CD4-positive, alpha-beta memory T cell (primary cell): ENCODE measurements around the gene CFAP410. TPM values are rescaled to one million over a fixed set of nuclear protein-coding genes. Genes with fewer than 3 reads are reported as not detected.

Experiments
- CTCF ChIA-PET: fragments of 350-600 bp; sonication (Branson Sonifier 250); formaldehyde crosslinking; loops from one replicate; lab custom pipeline; 2021; ENCODE audit warnings: inconsistent platforms; ENCODE audit not compliant: partially characterized antibody; lab: Charles Lee
- POLR2A ChIA-PET: fragments of 350-600 bp; sonication (Branson Sonifier 250); formaldehyde crosslinking; loops from one replicate; lab custom pipeline; 2021; ENCODE audit not compliant: partially characterized antibody; lab: Charles Lee
- DNase-seq, 5 donors: peaks; one replicate each; pipeline versions ENCODE4 v3.0.0 to v3.0.0-alpha.2; 2020 to 2022; ENCODE audit warnings: mixed read lengths in 1 of 5
- H3K27ac ChIP-seq: one replicate; pipeline ENCODE4 v1.7.0; 2013; ENCODE audit warnings: low read depth, low read length
- H3K27me3 ChIP-seq: 2 replicates; pipeline ENCODE4 v1.7.0; 2013; ENCODE audit warnings: mild to moderate bottlenecking, low read length, moderate library complexity; ENCODE audit not compliant: insufficient read depth
- H3K36me3 ChIP-seq: 2 replicates; pipeline ENCODE4 v1.7.0; 2013; ENCODE audit warnings: mild to moderate bottlenecking, low read length, moderate library complexity; ENCODE audit not compliant: insufficient read depth
- H3K4me1 ChIP-seq: 2 replicates; pipeline ENCODE4 v1.7.0; 2013; ENCODE audit warnings: mild to moderate bottlenecking, low read length, moderate library complexity; ENCODE audit not compliant: insufficient read depth
- H3K4me3 ChIP-seq, 2 donors: one replicate each; pipeline ENCODE4 v1.7.0; 2013; ENCODE audit warnings: low read length in 2 of 2, mild to moderate bottlenecking in 1 of 2
- H3K9me3 ChIP-seq, 2 donors: one replicate each; pipeline ENCODE4 v1.7.0; 2013; ENCODE audit warnings: low read length in 2 of 2, control low read depth in 1 of 2; ENCODE audit not compliant: control insufficient read depth in 1 of 2
- H3K27ac Mint-ChIP-seq, 7 donors: one replicate each; pipeline ENCODE4 v1.8.0; 2020 to 2021; ENCODE audit warnings: mixed read lengths in 7 of 7, mild to moderate bottlenecking in 6 of 7, inconsistent platforms in 3 of 7, moderate library complexity in 3 of 7
- H3K27me3 Mint-ChIP-seq, 2 donors: one replicate each; pipeline ENCODE4 v1.8.0; 2020 to 2021; ENCODE audit warnings: mixed read lengths in 2 of 2
- H3K36me3 Mint-ChIP-seq, 2 donors: one replicate each; pipeline ENCODE4 v1.8.0; 2020 to 2021; ENCODE audit warnings: mixed read lengths in 2 of 2, inconsistent platforms in 1 of 2, mild to moderate bottlenecking in 1 of 2
- H3K4me1 Mint-ChIP-seq, 4 donors: one replicate each; pipeline ENCODE4 v1.8.0; 2020 to 2021; ENCODE audit warnings: mixed read lengths in 4 of 4, mild to moderate bottlenecking in 1 of 4
- H3K4me3 Mint-ChIP-seq, 8 donors: one replicate each; pipeline ENCODE4 v1.8.0; 2020 to 2021; ENCODE audit warnings: mixed read lengths in 8 of 8, mild to moderate bottlenecking in 7 of 8, moderate library complexity in 6 of 8, inconsistent platforms in 3 of 8
- H3K9me3 Mint-ChIP-seq, 8 donors: one replicate each; pipeline ENCODE4 v1.8.0; 2020 to 2021; ENCODE audit warnings: mixed read lengths in 8 of 8, mild to moderate bottlenecking in 5 of 8, inconsistent platforms in 3 of 8, moderate library complexity in 1 of 8
- intact Hi-C: fragments of 100-400 bp; cut with micrococcal nuclease; formaldehyde crosslinking; loops from one replicate; pipeline ENCODE4 v1.15.1; 2023
- polyA plus RNA-seq, 2 donors: library from polyadenylated mRNA; unstranded; fragments of 300-500 nt; fragmentation: Illumina TruSeq; gene quantifications; one replicate each; pipeline ENCODE4 v1.2.3, GENCODE V29; 2021
- total RNA-seq, 2 experiments: library from RNA; stranded (reverse); gene quantifications; one replicate each; pipeline ENCODE4 v1.2.3, GENCODE V29; 2021

The CFAP410 gene
- total and polyA plus RNA-seq, 4 experiments from 2014 or later = 20.1 to 55.2 (median 42.0) TPM

DNA sequence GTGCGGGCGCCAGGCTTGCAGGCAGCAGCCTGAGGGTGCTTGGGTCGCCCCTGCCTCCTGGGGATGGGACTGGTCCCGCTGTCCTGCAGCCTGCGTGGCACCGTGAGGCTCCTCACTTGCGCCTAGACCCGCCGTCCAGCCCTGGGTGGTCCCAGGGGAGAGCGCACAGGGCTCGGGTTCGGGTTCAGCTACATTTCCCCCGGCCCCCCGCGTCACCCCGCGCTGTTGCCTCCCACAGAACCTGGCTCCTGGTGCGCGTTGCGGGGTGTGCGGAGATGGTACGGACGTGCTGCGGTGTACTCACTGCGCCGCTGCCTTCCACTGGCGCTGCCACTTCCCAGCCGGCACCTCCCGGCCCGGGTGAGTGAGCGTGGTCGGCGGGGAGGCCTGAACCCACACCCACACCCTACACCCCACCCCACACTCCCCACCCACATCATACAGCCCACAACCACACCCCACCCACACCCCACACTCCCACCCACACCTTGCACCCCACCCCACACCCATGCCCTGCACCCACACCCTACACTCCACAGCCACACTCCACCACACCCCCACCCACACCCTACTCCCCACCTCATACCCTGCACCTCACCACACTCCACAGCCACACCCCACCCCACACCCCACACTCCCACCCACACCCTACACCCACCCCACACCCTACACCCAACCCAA, 45.5 kb downstream of the CFAP410 start:
- DNase-seq = peak; percentile 43 to 63 (median 57)
- ChIA-PET CTCF (no interaction called here), POLR2A (interaction anchor here (1.0 kb wide), 1 partner anchor 10 kb away, joined by 3 read pairs; no protein-coding TSS in a partner anchor)
- Mint-ChIP-seq H3K9me3 (peaks cover 0 to 1% (median 0%) of the 10 kb centered on the region in 8 donors), H3K4me1 (peaks cover 13 to 37% (median 27%) of the 10 kb centered on the region in 4 donors), H3K4me3 (peak overlapping the region in 5 of 8 donors; percentile 48 to 71 (median 53)), H3K27ac (peak overlapping the region in 1 of 7 donors; percentile 23), H3K27me3 (no peaks in the 10 kb centered on the region), H3K36me3 (no peaks in the 10 kb centered on the region)
- intact Hi-C loops = no loop called here
- H3K9me3 ChIP-seq = no peaks in the 10 kb centered on the region
- no peaks in the 10 kb centered on the region for H3K36me3 ChIP-seq
- H3K27me3 ChIP-seq = no peaks in the 10 kb centered on the region
- H3K4me3 ChIP-seq = no peak overlapping the region
- no peak overlapping the region for H3K27ac ChIP-seq
- peaks cover 52% of the 10 kb centered on the region for H3K4me1 ChIP-seq

DNA sequence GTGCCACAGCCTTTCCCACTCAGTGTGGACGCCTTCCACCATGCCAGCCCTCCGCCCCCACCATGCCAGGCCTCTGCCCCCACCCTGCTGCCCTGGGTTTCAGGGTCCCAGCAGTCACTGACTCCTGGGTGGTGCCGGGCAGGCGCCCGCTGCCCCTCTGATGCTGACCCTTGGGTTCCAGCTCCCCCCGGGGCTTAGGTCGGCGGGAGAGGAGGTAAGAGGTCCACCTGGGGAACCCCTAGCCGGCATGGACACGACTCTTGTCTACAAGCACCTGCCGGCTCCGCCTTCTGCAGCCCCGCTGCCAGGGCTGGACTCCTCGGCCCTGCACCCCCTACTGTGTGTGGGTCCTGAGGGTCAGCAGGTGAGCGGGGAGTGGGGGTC, 46.4 kb downstream of the CFAP410 start:
- no peak overlapping the region for H3K27ac ChIP-seq
- no peaks in the 10 kb centered on the region for H3K27me3 ChIP-seq
- ChIA-PET CTCF (no interaction called here), POLR2A (no interaction called here)
- H3K36me3 Mint-ChIP-seq = no peaks in the 10 kb centered on the region
- H3K9me3 ChIP-seq = no peaks in the 10 kb centered on the region
- H3K27ac Mint-ChIP-seq = peak overlapping the region in 1 of 7 donors; percentile 47
- intact Hi-C loops = no loop called here
- H3K4me3 Mint-ChIP-seq = peak overlapping the region in 4 of 8 donors; percentile 27 to 76 (median 48)
- no peaks in the 10 kb centered on the region for H3K9me3 Mint-ChIP-seq
- H3K27me3 Mint-ChIP-seq = no peaks in the 10 kb centered on the region
- no peaks in the 10 kb centered on the region for H3K36me3 ChIP-seq
- H3K4me1 ChIP-seq = peaks cover 43% of the 10 kb centered on the region
- DNase-seq = peak in 1 of 5 donors; percentile 33
- no peak overlapping the region for H3K4me3 ChIP-seq
- H3K4me1 Mint-ChIP-seq = peaks cover 7 to 33% (median 19%) of the 10 kb centered on the region in 4 donors

DNA sequence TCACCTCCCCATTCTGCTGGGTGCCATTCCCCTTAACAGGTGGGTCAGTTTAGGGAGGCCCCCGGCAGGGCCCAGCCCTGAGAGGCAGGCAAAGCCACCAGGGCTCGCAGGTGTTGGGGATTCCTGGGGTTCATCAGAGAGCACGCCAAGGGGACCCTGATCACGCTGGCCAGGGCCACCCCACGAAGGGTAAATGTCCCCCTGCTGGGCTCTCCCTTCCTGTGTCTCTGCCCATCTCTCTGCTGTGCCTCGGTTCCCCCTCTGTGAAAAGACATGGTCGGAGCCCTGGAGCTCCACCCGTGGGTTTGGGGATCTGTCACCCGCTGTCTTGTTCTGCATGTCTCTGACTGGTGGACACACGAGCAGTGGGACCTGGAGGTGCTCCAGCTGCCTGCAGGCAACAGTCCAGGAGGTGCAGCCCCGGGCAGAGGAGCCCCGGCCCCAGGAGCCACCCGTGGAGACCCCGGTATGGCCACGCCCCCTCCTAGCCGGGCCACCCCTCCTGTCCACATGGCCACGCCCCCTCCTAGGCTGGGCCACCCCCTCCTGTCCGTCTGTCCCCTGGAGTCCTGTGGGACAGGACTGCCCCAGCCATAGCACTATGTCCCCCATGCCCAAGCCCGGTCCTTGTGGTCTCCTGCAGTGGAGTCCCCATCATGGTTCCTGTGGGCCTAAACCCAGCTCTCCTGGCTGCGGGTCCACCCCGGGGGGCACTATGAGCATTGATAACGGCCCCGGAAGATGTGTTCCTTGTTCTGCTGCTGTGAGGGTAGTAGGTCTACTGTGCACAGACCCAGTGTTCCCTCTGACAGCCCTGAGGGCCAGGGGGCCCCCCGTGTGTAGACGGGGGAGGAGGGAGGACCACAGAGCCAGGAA, 47.0 kb downstream of the CFAP410 start:
- Histone ChIP-seq H3K9me3 (no peaks in the 10 kb centered on the region), H3K4me3 (no peak overlapping the region), H3K27ac (no peak overlapping the region), H3K4me1 (peaks cover 36% of the 10 kb centered on the region), H3K27me3 (no peaks in the 10 kb centered on the region), H3K36me3 (no peaks in the 10 kb centered on the region)
- Mint-ChIP-seq H3K4me3 (peak overlapping the region in 7 of 8 donors; percentile 27 to 72 (median 65)), H3K36me3 (no peaks in the 10 kb centered on the region), H3K4me1 (peaks cover 6 to 29% (median 14%) of the 10 kb centered on the region in 4 donors), H3K9me3 (no peaks in the 10 kb centered on the region), H3K27me3 (no peaks in the 10 kb centered on the region), H3K27ac (peak overlapping the region in 3 of 7 donors; percentile 47 to 64 (median 55))
- POLR2A ChIA-PET = no interaction called here
- DNase-seq = peak in 1 of 5 donors; percentile 22
- intact Hi-C loops = no loop called here
- CTCF ChIA-PET = interaction anchor here (0.5 kb wide), 1 partner anchor 1681 kb away, joined by 3 read pairs; no protein-coding TSS in a partner anchor

DNA sequence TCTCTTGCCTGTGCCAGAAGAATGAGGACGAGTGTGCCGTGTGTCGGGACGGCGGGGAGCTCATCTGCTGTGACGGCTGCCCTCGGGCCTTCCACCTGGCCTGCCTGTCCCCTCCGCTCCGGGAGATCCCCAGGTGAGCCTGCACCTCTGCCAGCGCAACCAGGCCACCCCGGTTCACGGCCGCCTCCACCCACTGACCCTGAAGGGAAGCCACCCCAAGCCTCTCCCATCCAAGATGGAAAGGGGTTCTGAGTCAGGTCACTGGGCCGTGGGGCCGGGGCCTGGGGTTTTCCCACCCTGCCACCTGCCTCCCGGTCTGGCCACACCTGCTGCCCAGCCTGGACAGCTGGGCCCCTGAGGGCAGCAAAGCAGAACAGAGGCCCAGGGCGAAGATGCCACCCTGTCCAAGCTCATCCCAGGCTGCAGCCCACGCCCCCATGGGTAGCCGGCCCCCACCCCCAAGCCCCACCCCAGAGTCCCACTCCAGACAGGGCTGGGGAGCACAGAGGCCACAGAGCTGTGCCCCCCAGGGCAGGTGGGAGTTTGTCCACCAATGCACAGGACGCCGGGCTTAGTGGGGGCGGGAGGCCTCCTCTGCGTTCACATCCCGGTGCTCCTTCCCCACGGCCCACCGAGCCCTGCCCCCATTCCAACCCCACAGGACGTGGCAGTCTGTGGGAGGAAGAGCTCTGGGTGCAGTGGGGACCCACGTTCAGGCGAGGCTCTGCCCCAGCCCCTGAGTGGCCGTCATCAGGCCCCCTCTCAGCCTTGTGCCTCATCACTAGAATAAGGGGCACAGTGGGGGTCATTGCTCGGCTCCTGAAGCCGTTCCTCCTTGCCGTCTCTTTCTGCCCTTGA, 47.9 kb downstream of the CFAP410 start:
- Mint-ChIP-seq H3K27ac (peak overlapping the region in 2 of 7 donors; percentile 35 to 46), H3K4me3 (peak overlapping the region in 5 of 8 donors; percentile 36 to 63 (median 41)), H3K9me3 (no peaks in the 10 kb centered on the region), H3K36me3 (no peaks in the 10 kb centered on the region), H3K27me3 (no peaks in the 10 kb centered on the region), H3K4me1 (peaks cover 6 to 28% (median 14%) of the 10 kb centered on the region in 4 donors)
- Histone ChIP-seq H3K27me3 (no peaks in the 10 kb centered on the region), H3K36me3 (no peaks in the 10 kb centered on the region), H3K9me3 (no peaks in the 10 kb centered on the region), H3K4me3 (no peak overlapping the region), H3K27ac (no peak overlapping the region), H3K4me1 (peaks cover 36% of the 10 kb centered on the region)
- POLR2A ChIA-PET = no interaction called here
- CTCF ChIA-PET = interaction anchor here (0.5 kb wide), 1 partner anchor 1682 kb away, joined by 3 read pairs; no protein-coding TSS in a partner anchor
- DNase-seq = peak in 1 of 5 donors; percentile 32
- intact Hi-C loops = no loop called here

DNA sequence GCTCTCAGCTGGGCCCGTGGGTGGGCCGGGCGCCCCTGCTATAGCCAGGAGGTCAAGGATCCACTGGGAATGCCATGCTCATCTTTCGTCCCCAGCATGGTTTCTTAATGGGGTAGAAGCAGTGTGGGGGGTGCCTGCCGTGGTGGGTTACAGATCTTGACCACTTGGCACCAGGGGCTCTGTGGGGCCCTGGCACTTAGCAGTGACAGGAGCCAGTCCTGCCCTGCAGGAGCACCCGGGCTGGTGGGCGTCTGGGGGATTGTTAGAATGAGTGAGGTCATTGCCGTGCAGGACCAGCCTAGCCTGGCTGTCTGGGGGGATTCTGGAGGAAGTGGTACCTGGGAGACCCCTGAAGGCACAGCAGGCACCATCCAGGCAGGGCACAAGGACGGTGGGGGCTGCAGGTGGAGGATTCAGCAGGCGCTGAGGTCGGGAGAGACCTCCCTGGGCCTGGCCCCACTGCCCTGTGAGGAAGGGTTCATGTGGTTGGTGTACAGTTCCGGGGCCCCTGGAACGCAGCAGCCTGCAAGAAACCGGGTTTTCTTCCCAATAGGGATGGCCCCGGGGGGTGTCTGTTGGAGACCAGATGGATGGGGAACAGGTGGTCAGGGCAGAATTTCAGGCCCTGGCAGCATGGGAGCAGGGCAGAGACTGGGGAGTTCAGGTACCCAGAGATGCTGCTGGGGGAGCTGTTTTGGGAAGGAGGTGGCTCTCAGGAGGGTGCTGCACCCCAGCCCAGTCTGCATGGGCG, 48.7 kb downstream of the CFAP410 start:
- Histone ChIP-seq H3K4me3 (no peak overlapping the region), H3K27ac (no peak overlapping the region), H3K36me3 (no peaks in the 10 kb centered on the region), H3K27me3 (no peaks in the 10 kb centered on the region), H3K9me3 (no peaks in the 10 kb centered on the region), H3K4me1 (peaks cover 34% of the 10 kb centered on the region)
- Mint-ChIP-seq H3K27ac (peak overlapping the region in 4 of 7 donors; percentile 35 to 69 (median 52)), H3K36me3 (no peaks in the 10 kb centered on the region), H3K4me3 (peak overlapping the region in 6 of 8 donors; percentile 31 to 64 (median 46)), H3K4me1 (peaks cover 6 to 27% (median 12%) of the 10 kb centered on the region in 4 donors), H3K9me3 (no peaks in the 10 kb centered on the region), H3K27me3 (no peaks in the 10 kb centered on the region)
- intact Hi-C loops = no loop called here
- no peak for DNase-seq
- ChIA-PET CTCF (no interaction called here), POLR2A (no interaction called here)

DNA sequence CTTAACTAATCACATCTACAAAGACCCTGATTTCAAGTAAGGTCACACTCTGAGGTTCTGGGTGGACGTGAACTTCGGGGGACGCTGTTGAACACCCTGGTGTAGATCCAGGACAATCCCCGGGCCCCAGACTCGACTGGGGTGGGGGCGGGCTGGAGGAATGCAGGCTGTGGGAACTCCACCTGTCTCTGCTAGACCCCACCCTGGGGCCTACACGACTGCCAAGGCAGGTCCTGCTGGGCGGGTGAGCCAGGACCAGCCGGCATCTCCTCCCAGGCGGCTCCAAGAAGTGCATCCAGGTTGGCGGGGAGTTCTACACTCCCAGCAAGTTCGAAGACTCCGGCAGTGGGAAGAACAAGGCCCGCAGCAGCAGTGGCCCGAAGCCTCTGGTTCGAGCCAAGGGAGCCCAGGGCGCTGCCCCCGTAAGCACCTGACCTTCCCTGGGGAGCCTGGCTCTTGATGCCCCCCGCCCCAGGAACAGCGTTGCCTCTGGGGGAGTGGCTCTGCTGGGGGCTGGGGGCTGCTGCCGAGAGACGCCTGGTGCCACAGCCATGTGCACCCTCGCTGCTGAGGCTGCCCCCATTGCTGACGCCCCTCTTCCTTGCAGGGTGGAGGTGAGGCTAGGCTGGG, 49.7 kb downstream of the CFAP410 start:
- no peak overlapping the region for H3K27ac Mint-ChIP-seq
- CTCF ChIA-PET = interaction anchor here (0.6 kb wide), 1 partner anchor 1335 kb away, joined by 3 read pairs; no protein-coding TSS in a partner anchor

More for the DNA sequence above, 49.7 kb downstream of the CFAP410 start:
- Mint-ChIP-seq H3K27me3 (no peaks in the 10 kb centered on the region), H3K36me3 (no peaks in the 10 kb centered on the region), H3K4me1 (peaks cover 3 to 23% (median 8%) of the 10 kb centered on the region in 4 donors), H3K4me3 (no peak overlapping the region), H3K9me3 (no peaks in the 10 kb centered on the region)
- Histone ChIP-seq H3K27ac (no peak overlapping the region), H3K27me3 (no peaks in the 10 kb centered on the region), H3K4me1 (peaks cover 24% of the 10 kb centered on the region), H3K4me3 (no peak overlapping the region), H3K9me3 (no peaks in the 10 kb centered on the region), H3K36me3 (no peaks in the 10 kb centered on the region)
- intact Hi-C loops = no loop called here
- DNase-seq = no peak
- POLR2A ChIA-PET = no interaction called here
